Measurements from ENCODE around the gene WNT3.

- no peak for TF ChIP-seq EZH2 (IDR thresholded peaks at IDR 0.05; ENCODE audit: borderline replicate concordance, insufficient read depth, low read depth, low read length, poor library complexity, severe bottlenecking)
- TF ChIP-seq, protein P1, sequence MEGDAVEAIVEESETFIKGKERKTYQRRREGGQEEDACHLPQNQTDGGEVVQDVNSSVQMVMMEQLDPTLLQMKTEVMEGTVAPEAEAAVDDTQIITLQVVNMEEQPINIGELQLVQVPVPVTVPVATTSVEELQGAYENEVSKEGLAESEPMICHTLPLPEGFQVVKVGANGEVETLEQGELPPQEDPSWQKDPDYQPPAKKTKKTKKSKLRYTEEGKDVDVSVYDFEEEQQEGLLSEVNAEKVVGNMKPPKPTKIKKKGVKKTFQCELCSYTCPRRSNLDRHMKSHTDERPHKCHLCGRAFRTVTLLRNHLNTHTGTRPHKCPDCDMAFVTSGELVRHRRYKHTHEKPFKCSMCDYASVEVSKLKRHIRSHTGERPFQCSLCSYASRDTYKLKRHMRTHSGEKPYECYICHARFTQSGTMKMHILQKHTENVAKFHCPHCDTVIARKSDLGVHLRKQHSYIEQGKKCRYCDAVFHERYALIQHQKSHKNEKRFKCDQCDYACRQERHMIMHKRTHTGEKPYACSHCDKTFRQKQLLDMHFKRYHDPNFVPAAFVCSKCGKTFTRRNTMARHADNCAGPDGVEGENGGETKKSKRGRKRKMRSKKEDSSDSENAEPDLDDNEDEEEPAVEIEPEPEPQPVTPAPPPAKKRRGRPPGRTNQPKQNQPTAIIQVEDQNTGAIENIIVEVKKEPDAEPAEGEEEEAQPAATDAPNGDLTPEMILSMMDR (IDR thresholded peaks at IDR 0.05) = peak; percentile 73
These were observed 23.3 kb upstream of the WNT3 start for GRCh38 chr17:46841561-46842379.
